GM19324 (cell line): ENCODE data around the gene POLA2.
"Not testable (repeated sequence)": the region's sequence is repeated elsewhere in the genome, so short reads cannot be mapped to it uniquely, and the experiment has no call there.

ENCODE experiments used
- ATAC-seq: cut with Tn5 transposase; IDR thresholded peaks from one replicate; pipeline ENCODE4 v1.9.1; 2021; ENCODE audit warnings: mild to moderate bottlenecking, moderate library complexity; ENCODE audit not compliant: unreplicated experiment, low FRiP score

POLA2 gene

DNA sequence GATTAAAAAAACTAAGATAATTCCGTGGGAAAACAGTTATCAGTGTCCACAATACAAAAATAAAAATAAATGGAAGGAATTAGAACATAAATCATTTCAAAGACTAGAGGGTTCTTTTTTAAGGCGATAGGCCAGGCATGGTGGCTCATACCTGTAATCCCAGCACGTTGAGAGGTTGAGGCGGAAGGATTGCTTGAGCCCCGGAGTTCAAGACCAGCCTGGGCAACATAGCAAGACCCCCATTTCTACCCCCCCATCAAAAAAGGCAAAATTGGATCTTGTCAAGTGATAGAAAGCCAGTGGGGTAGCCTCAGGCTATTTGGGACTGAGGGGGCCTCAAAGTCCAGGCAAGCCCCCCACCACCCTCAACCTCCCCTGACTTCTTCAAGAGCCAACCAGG, 20.6 kb upstream of the POLA2 start:
- ATAC-seq: no peak

DNA sequence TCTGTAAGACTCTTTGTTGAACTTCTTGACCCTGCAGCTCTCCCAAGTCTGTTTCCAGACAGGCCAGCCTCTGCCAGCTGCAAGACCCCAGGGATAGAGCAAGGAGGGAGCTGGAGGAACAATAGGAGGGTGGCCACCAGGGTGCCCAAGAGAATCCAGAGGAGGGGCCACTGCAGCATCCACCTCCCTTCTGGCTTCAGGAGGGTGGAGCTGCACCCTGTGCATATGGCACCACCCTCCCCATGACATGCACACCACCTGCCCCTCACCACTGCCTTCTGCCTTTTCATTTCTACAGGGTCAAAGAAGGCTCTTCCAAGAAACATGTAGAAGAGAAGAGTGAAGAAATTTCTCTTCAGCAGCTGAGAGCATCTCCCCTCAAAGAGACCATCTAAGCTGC, 20.1 kb upstream of the POLA2 start:
- ATAC-seq: no peak

DNA sequence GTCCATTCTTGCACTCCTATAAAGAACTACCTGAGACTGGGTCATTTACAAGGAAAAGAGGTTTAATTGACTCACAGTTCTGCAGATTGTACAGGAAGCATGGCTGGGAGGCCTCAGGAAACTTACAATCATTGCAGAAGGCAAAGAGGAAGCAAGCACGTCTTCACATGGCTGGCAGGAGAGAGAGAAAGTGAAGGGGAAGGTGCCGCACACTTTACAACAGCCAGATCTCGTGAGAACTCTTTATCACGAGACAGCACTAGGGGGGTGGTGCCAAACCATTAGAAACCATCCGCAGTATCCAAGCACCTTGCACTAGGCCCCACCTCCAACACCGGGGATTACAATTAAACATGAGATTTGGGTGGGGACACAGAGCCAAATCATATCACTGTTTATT, 19.4 kb upstream of the POLA2 start:
- no peak for ATAC-seq

DNA sequence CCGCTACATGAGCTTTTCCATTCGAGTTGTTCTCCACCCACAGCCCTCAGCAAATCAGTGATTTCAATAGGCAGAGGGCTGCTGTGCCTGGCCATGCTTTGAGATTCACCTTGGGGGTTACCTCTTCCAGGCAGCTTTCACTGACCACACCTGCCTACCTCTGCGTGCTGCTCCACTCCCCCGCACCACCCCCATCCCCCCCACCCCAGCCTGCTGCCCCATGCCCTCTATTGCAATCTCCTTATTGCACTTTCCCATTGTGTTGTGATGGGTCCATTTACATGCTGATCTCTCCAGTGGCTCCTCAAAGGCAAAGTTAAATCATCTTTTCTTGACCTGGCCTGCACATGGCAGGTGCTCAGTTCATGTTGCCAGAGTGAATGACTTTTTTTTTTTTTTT, 18.0 kb upstream of the POLA2 start:
- no peak for ATAC-seq

DNA sequence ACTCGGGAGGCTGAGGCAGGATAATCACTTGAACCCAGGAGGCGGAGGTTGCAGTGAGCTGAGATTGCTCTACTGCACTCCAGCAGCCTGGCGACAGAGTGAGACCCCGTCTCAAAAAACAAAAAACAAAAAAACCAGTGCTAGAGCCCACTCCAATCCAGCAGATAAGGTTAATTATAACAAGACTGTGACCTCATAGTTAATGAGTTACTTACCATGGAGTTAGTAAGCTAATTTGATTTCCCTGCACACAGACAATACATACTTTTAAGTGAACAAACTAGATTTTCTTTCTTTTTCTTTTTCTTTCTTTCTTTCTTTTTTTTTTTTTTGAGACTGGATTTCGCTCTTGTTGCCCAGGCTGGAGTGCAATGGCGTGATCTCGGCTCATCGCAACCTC, 16.7 kb upstream of the POLA2 start:
- not testable (repeated sequence) for ATAC-seq

DNA sequence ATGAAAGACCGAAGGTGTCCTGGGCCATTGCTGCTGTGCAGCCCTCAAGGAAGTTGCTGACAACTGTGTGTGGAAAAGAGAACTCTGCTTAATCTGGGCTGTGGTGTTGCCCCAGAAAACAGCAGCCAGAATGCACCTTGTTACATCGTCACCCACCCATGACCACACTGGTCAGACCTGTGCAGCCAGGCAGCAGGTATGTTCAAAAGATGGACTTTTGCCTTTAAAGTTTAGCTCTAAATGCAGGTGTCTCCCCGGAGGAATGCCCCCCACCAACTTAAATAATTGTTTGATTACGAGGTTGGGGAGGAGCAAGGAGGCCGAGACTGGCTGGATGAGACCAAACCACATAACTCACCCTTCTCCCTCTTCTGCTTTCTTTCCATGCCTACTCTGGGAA, 15.3 kb upstream of the POLA2 start:
- no peak for ATAC-seq

DNA sequence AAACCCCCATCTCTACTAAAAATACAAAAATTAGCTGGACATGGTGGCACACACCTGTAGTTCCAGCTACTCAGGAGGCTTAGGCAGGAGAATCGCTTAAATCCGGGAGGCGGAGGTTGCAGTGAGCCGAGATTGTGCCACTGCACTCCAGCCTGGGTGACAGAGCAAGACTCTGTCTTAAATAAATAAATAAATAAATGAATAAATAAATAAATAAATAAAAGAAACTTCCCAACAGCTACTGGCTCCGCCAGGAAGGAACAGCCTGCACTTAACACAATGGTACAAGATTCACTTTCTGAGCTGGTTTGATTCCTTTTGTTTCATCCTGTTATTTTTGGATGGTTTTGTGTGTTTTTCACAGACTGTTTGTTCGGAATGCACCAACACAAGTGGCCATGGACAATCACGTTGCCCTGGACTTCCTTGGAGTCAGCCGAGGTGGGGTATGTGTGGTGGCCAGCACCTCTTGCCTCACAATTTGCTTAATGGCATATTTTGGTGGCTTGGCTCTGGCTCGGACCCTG, 13.5 kb upstream of the POLA2 start:
- ATAC-seq: not testable (repeated sequence)

DNA sequence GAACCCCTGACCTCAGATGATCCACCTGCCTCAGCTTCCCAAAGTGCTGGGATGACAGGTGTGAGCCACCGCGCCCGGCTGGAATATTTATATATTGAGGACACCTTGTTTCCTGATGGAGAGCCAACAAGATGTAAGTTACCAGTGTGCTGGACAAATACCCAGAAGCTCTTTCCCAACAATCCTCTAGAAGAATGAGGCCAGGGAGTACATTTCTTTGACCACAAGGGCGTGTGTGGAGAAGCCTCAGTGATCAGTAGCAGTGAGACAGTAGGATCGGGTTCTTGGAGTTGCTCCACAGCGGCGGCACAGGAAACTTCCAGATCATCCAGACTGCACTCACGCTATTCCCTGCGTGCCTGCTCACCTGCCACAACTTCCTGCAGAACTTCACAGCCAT, 10.3 kb upstream of the POLA2 start:
- ATAC-seq: no peak

DNA sequence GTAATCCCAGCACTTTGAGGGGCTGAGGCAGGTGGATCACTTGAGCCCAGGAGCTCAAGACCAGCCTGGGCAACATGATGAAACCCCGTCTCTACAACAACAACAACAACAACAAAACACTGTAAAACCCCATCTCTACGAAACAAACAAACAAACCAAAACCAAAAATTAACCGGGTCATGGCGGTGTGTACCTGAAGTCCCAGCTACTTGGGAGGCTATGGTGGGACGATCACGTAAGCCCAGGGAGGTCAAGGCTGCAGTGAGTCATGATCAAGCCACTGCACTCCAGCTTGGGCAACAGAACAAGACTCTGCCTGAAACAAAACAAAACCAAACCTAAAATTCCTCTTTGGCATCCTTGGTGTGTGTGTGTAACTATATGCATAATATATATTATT, 7.0 kb upstream of the POLA2 start:
- no peak for ATAC-seq

DNA sequence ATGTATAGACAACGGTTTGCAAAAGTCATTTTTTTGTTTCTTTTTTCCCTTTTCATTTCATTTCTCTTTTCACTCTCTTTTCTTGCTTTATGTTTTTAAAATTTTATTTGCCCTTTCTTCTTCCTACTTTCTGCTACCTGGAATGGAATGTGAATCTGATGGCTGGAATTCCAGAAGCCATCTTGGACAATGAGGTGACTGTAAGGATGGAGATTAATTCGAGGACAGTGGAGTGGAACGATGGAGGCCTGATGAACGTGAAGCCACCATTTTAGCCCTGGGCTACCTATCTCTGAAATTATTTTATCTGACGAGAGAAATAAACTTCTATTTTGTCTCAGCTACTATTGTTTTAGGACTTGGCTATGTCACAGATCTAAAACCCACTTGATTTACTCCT, 2.8 kb upstream of the POLA2 start:
- ATAC-seq: no peak

DNA sequence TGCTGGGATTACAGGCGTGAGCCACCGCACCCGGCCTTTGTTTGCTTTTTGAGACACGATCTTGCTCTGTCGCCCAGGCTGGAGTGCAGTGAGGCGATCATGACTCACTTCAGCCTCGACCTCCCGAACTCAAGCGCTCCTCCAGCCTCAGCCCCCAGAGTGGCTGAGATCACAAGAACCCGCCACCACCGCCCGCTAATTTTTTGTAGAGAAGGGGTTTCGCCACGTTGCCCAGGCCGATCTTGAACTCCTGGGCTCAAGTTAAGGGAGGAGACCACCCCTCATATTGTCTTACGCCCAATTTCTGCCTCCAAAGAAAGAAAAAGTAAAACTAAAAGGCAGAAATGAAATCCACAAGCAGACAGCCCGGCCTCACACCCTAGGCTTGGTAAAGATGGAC, 1.5 kb upstream of the POLA2 start:
- no peak for ATAC-seq

DNA sequence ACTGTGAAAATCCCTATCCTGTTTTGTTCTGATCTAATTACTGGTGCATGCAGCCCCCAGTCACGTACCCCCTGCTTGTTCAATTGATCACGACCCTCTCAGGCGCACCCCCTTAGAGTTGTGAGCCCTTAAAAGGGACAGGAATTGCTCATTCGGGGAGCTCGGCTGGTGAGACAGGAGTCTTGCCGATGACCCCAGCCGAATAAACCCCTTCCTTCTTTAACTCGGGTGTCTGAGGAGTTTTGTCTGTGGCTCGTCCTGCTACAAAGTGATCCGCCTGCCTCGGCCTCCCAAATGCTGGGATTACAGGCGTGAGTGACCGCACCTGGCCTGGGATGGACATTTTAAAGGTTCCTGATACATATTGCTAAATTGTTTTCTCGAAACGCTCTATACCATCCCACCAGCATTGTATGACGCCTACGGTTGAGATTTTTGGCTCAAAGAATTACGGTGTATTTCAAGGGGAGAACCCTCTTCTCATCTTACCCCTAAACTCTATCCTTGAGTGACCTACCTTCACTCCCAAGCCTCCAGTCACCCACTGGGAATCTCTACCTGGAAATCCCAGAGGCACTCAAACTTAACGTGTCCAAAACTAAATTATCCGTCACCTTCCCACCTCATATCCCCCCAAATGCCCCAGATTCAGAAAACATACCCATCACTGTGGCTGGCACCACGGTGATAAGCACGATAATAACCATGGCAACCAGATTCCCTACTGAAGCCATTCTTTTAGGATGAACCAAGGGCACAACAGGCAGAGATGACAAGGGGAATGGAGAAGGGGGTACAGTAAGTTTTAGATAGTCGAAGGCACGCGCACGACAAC, 789 bp upstream of the POLA2 start:
- ATAC-seq: peak; percentile 17

DNA sequence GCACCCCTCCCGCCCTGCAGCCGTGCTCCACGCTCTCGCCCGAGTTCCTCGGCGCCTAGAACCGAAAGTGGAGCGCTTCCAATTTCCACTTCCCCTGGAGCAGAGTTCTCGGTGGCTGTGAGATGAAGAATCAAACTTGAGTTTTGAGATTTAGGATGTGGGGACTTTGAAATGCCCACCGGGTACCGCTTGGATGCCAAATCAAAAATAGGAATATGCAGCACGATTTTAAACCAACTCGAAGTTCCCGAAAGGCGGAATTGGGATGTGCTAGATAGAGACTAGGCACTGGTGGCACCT, 569 bp downstream of the POLA2 start:
- ATAC-seq: no peak

DNA sequence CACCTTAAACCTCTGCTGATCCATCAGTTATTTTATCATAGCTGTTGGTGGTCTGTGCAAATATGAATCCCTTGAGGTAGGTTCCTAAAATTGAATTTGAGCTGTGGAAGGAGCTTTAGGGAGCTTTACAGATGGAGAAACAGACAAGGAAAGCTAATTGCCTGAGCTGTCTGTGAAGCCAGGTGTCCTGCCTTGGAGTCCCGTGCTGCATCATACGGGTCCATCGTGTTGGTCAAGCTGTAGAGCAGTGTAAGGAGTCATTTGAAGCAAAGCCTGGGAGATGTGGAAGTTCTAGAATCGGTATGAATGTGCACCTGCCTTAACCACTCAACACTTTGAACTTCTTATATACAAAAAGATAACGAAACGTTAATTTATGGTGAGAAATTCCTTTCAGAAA, 1.0 kb downstream of the POLA2 start:
- ATAC-seq: no peak

DNA sequence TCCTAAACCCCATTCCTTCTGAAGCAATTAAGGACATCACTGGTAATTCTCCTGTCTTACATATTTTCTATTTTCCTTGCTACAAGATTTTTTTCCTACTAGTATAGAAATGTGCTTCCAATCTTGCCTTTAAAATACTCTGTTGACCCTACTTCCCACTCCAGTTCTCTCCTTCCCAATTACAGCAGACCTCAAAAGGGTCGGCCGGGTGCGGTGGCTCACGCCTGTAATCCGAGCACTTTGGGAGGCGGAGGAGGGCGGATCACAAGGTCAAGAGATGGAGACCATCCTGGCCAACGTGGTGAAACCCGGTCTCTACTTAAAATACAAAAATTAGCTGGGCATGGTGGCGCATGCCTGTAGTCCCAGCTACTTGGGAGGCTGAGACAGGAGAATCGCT, 3.0 kb downstream of the POLA2 start:
- not testable (repeated sequence) for ATAC-seq

DNA sequence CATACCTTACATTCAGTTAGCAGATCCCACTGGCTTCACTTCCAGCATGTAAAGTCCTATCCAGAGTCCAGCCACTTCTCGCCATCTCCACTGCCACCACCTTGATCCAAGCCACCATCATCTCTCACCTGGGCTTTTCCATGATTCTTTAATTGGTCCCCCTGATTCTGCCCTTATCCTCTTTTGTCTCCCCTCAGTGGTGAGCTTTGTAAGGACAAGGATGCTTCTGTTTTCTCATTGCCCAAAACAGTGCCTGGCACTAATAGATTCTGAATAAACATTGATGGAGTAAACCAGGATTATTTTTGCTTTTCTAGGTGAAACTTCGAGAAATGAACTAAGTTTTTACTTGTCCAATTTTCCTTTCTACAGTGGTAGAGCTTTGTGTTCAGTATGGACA, 4.4 kb downstream of the POLA2 start:
- ATAC-seq: no peak

DNA sequence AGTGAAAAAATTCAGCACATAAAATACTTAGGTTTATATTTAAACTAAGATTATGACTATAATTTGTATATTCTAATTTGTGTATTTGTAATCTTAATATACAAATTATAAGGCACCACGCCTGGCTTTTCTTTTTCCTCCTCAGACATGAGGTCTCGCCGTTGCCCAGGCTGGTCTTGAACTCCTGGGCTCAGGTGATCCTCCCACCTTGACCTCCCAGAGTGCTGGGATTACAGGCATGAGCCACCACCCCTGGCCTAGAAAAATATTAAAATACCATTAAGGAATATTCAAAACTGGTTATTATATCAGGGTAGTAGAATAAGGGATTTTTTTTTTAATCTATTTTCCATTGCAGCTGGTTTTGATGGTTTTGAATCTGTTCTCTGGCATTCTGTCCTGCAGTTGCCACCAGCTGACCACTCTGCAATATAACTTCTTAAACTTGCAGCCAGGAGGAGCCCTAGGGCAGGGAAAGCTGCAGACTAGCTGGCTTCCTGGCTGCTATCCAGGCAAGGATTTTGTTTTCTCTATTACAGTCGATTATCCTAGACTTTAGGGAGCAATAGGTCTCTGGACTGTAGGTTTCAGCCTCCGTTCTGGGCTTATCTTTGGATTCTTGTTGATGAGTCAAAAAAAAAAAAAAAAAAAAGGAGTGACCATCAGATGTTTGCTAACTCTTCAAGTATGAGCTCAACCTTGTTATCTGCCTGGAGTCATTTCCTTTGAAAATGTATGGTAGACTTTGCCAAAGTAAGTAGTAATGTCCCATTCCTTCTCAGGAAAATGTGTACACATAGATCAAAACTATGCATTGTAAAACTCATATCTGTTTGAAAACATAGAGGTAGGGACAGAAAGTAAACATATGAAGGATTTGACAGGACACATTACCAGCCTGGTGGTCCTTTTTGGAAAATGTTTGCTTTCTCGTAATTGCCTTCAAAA, 13.2 kb downstream of the POLA2 start:
- ATAC-seq: no peak

DNA sequence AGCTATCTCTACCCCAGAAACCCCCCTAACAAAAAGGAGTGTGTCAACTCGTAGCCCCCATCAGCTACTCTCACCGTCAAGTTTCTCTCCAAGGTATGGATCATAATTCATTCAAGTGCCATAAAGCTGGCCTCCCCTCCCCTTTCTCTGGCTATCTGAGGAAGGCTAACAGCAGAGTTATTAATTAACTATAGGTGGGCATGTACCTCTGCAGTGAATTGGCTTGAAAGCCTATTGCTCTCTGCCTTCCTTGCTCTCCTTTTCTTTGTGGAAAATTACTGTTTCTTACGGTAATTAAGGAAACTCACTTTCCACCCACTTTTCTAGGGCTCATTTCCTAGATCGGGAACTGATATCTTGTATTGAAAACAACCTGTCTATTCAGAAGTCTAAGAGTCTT, 14.1 kb downstream of the POLA2 start:
- ATAC-seq: no peak

DNA sequence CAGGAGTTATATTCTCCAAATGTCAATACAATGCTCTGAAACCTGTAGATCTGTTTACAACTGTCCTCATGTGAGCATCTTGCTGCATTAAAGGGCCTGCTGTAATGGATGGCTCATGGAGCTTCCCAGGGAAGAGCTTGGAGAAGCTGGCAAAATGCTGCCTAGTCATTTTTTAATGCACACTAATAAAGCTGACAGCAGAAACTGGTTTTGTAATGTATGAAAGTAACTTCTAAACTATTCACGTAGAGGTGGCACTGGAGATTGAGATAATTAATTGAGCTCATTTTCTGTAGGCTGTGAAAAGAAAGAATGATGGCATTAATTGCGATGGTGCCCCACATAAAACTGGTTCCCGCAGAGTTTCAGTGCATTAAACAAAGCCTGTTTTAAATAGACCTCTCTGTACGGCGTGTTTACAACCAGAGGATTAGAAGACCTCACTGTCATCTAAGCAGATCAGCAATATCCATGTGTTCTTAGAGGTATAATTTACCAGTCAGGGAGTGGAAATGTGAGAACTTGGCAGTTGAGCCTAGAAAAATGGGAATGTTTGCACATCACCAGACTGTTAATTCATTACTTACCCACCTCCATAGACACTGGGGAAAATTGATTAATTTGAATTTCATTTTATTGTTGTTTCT, 16.0 kb downstream of the POLA2 start:
- no peak for ATAC-seq

DNA sequence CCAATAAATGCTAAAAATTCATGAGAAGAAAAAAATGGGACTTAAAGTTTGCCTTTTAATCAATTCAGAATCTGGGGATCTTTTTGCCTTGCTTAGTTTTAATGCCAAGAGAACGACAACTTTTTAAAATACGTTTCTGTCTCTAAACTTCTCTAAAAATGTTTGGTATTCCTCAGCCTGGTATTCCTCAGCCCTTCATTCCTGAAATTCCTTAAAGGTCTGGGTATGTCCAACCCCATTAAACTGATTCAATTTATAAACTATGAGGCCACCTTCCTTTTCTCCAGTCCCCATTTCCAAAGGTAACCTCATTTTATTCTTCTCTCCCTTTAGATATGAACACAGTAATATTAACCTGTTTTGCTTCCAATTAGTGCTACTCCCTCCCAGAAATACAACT, 16.6 kb downstream of the POLA2 start:
- ATAC-seq: no peak

DNA sequence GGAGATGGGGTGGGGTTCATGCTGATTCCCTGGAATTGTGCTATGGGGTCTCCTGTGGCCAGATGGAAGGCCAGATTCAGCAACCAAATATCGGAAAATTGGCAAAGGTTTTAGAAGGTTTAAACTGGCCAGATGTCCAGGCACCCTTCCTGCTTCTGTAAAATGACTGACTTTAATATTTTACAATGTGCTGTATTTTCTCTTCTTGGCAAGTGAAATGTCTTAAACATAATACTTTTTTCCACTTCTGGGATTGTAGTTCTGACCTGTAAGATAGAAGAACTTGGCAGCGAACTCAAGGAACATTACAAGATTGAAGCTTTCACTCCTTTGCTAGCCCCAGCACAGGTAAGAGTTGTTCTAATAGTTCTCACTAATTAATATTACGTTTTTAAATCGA, 17.5 kb downstream of the POLA2 start:
- ATAC-seq: no peak
